ENCODE data around the gene MERTK. TPM values are rescaled to one million over a fixed set of nuclear protein-coding genes. Genes with fewer than 3 reads are reported as not detected.

MERTK gene
- total and polyA plus RNA-seq, 2 donors (not counting 1 experiment from before 2014, with no cell fraction given) = 0.34 to 6.6 TPM

DNA sequence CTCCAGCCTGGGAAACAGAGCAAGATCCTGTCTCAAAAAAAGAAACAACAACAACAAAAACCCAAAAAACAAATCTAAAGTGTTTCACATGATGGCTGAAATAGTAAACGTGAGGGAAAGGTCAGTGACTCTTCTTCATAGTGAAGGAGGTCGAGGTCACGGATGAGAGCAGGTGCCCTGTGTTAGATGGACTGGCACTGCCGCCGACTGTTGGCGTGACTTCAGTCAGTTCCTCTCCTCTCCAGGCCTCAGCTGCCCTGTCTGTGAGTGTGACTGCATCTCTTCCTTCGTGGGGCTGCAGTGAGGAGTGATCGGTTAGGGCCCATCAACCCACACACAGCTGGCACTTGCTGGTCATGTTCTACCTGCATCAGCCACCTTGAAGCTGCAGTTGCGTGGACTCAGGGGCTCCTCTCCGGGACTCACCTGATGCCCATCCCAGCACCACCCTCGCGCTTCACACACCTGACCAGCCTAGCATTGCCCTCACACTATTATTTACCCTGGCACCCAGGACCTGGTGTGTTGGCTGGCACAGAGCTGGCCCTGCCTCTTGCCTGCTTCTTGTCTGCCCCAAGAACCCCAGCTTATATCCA, 126.6 kb downstream of the MERTK start:
- Histone ChIP-seq H3K4me2 (ENCODE audit: extremely low read depth, insufficient read depth, low read length) (no peak overlapping the region), H2AFZ (ENCODE audit: low read length) (no peak overlapping the region), H4K20me1 (ENCODE audit: control insufficient read depth, extremely low read depth, insufficient read depth, low read length) (no peaks in the 10 kb centered on the region), H3K36me3 (ENCODE audit: control insufficient read depth, insufficient read depth, low read length) (no peaks in the 10 kb centered on the region), H3K9me3 (ENCODE audit: control insufficient read depth, insufficient read depth, low read depth, low read length) (no peaks in the 10 kb centered on the region), H3K4me1 (ENCODE audit: control insufficient read depth, extremely low read depth, insufficient read depth, low read length) (no peaks in the 10 kb centered on the region), H3K9ac (ENCODE audit: insufficient read depth, low read length) (no peak overlapping the region), H3K27ac (ENCODE audit: insufficient read depth, low read length) (no peak overlapping the region), H3K79me2 (ENCODE audit: control insufficient read depth, insufficient read depth, low read length) (no peaks in the 10 kb centered on the region), H3K4me3 (replicated peaks in 1 of 4; ENCODE audit: control extremely low read depth in 1 of 4, insufficient read depth in 1 of 4, low read depth in 3 of 4, low read length in 4 of 4) (no peak overlapping the region), H3K27me3 (ENCODE audit: control insufficient read depth, insufficient read depth, low read length) (peaks cover 3% of the 10 kb centered on the region)
- DNase-seq (ENCODE audit: low read depth in 2 of 2) = no peak
- TF ChIP-seq, protein P1, sequence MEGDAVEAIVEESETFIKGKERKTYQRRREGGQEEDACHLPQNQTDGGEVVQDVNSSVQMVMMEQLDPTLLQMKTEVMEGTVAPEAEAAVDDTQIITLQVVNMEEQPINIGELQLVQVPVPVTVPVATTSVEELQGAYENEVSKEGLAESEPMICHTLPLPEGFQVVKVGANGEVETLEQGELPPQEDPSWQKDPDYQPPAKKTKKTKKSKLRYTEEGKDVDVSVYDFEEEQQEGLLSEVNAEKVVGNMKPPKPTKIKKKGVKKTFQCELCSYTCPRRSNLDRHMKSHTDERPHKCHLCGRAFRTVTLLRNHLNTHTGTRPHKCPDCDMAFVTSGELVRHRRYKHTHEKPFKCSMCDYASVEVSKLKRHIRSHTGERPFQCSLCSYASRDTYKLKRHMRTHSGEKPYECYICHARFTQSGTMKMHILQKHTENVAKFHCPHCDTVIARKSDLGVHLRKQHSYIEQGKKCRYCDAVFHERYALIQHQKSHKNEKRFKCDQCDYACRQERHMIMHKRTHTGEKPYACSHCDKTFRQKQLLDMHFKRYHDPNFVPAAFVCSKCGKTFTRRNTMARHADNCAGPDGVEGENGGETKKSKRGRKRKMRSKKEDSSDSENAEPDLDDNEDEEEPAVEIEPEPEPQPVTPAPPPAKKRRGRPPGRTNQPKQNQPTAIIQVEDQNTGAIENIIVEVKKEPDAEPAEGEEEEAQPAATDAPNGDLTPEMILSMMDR (conservative IDR thresholded peaks at IDR 0.05 in 1 of 2, IDR thresholded peaks at IDR 0.05 in 1 of 2; ENCODE audit: low read depth in 1 of 2, low read length in 2 of 2) = no peak
- TF ChIP-seq EZH2 (IDR thresholded peaks at IDR 0.05; ENCODE audit: low read length, missing control alignments) = no peak

DNA sequence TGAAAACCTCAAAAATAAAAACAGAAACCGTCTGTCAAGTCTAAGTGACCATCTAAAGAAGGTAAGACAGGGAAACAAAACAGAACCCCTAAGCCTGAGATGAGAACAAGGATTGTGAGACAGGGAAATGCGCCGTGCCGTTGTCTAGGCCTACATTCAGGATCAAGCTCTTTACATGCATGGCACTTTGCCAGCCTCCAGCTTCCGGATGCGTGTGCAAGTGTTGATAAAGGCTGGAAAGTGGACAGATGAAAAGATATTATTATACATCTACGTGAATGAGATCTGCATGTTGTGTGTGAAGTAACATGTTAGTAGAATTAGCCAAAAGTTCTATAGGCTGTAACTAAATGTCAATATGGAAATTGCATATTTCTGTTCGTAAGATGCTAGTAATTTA, 128.1 kb downstream of the MERTK start:
- no peak overlapping the region for H2AFZ ChIP-seq (ENCODE audit: low read length)
- no peaks in the 10 kb centered on the region for H3K4me1 ChIP-seq (ENCODE audit: control insufficient read depth, extremely low read depth, insufficient read depth, low read length)
- H3K4me2 ChIP-seq (ENCODE audit: extremely low read depth, insufficient read depth, low read length) = no peak overlapping the region
- no peak for DNase-seq (ENCODE audit: low read depth in 2 of 2)
- H3K9me3 ChIP-seq (ENCODE audit: control insufficient read depth, insufficient read depth, low read depth, low read length) = no peaks in the 10 kb centered on the region
- H3K4me3 ChIP-seq (replicated peaks in 1 of 4; ENCODE audit: control extremely low read depth in 1 of 4, insufficient read depth in 1 of 4, low read depth in 3 of 4, low read length in 4 of 4) = no peak overlapping the region
- no peaks in the 10 kb centered on the region for H3K27me3 ChIP-seq (ENCODE audit: control insufficient read depth, insufficient read depth, low read length)
- no peaks in the 10 kb centered on the region for H4K20me1 ChIP-seq (ENCODE audit: control insufficient read depth, extremely low read depth, insufficient read depth, low read length)
- H3K36me3 ChIP-seq (ENCODE audit: control insufficient read depth, insufficient read depth, low read length) = no peaks in the 10 kb centered on the region
- TF ChIP-seq, protein P1 (conservative IDR thresholded peaks at IDR 0.05 in 1 of 2, IDR thresholded peaks at IDR 0.05 in 1 of 2; ENCODE audit: low read depth in 1 of 2, low read length in 2 of 2) = no peak
- no peak for TF ChIP-seq EZH2 (IDR thresholded peaks at IDR 0.05; ENCODE audit: low read length, missing control alignments)
- no peaks in the 10 kb centered on the region for H3K79me2 ChIP-seq (ENCODE audit: control insufficient read depth, insufficient read depth, low read length)
- H3K9ac ChIP-seq (ENCODE audit: insufficient read depth, low read length) = no peak overlapping the region
- no peak overlapping the region for H3K27ac ChIP-seq (ENCODE audit: insufficient read depth, low read length)

DNA sequence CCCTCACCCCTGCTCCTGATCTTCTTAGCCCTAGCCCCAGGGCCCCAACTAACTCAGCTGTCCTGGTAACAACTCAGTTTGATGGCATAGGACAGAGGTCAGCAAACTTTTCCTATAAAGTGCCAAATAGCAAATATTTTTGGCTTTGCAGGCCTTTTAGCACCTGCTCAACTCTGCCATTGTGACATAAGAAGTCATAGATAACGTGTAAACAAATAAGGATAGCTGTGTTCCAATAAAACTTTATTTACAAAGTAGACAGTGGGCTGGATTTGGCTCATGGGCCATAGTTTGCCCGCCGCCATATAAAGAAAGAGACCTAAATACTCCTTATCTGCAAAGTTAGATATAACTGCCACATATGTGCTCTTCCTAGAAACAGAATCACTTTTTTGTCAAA, 129.4 kb downstream of the MERTK start:
- H3K4me1 ChIP-seq (ENCODE audit: control insufficient read depth, extremely low read depth, insufficient read depth, low read length) = no peaks in the 10 kb centered on the region
- no peak overlapping the region for H3K27ac ChIP-seq (ENCODE audit: insufficient read depth, low read length)
- H3K4me3 ChIP-seq (replicated peaks in 1 of 4; ENCODE audit: control extremely low read depth in 1 of 4, insufficient read depth in 1 of 4, low read depth in 3 of 4, low read length in 4 of 4) = no peak overlapping the region
- H3K79me2 ChIP-seq (ENCODE audit: control insufficient read depth, insufficient read depth, low read length) = no peaks in the 10 kb centered on the region
- H4K20me1 ChIP-seq (ENCODE audit: control insufficient read depth, extremely low read depth, insufficient read depth, low read length) = no peaks in the 10 kb centered on the region
- H3K9me3 ChIP-seq (ENCODE audit: control insufficient read depth, insufficient read depth, low read depth, low read length) = no peaks in the 10 kb centered on the region
- no peak for TF ChIP-seq EZH2 (IDR thresholded peaks at IDR 0.05; ENCODE audit: low read length, missing control alignments)
- TF ChIP-seq, protein P1 (conservative IDR thresholded peaks at IDR 0.05 in 1 of 2, IDR thresholded peaks at IDR 0.05 in 1 of 2; ENCODE audit: low read depth in 1 of 2, low read length in 2 of 2) = no peak
- no peaks in the 10 kb centered on the region for H3K27me3 ChIP-seq (ENCODE audit: control insufficient read depth, insufficient read depth, low read length)
- no peak for DNase-seq (ENCODE audit: low read depth in 2 of 2)
- no peak overlapping the region for H2AFZ ChIP-seq (ENCODE audit: low read length)
- no peak overlapping the region for H3K9ac ChIP-seq (ENCODE audit: insufficient read depth, low read length)
- H3K36me3 ChIP-seq (ENCODE audit: control insufficient read depth, insufficient read depth, low read length) = no peaks in the 10 kb centered on the region
- no peak overlapping the region for H3K4me2 ChIP-seq (ENCODE audit: extremely low read depth, insufficient read depth, low read length)
